Suprapubic skin (tissue), 4 donors: Measurements from ENCODE around the gene SCTR. TPM values are rescaled to one million over a fixed set of nuclear protein-coding genes. Genes with fewer than 3 reads are reported as not detected.

Source experiments
- DNase-seq, 2 donors: peaks; one replicate each; pipeline ENCODE4 v3.0.0-alpha.2; 2019; ENCODE audit warnings: low spot score in 2 of 2
- H3K27ac ChIP-seq: fragments of 200-600 bp; sonication (generic); one replicate; pipeline ENCODE4 v1.5.1; 2019
- H3K27me3 ChIP-seq: fragments of 200-600 bp; sonication (generic); one replicate; pipeline ENCODE4 v1.5.1; 2019
- H3K36me3 ChIP-seq: fragments of 200-600 bp; sonication (generic); one replicate; pipeline ENCODE4 v1.5.1; 2019
- H3K4me1 ChIP-seq: fragments of 200-600 bp; sonication (generic); one replicate; pipeline ENCODE4 v1.5.1; 2019
- H3K4me3 ChIP-seq: fragments of 200-600 bp; sonication (generic); one replicate; pipeline ENCODE4 v1.5.1; 2019; ENCODE audit warnings: mild to moderate bottlenecking
- H3K9me3 ChIP-seq: fragments of 200-600 bp; sonication (generic); one replicate; pipeline ENCODE4 v1.5.1; 2019
- CTCF ChIP-seq, 2 donors: fragments of 200-600 bp in 1 of 2; fragments of 450-650 bp in 1 of 2; sonication (generic) in 1 of 2; IDR thresholded peaks; one replicate each; pipeline ENCODE4 v1.5.1; 2016 to 2019; ENCODE audit warnings: antibody characterized with exemption in 2 of 2, mild to moderate bottlenecking in 1 of 2, moderate library complexity in 1 of 2
- EP300 ChIP-seq: sonication (generic); formaldehyde crosslinking; IDR thresholded peaks from one replicate; pipeline ENCODE4 v1.6.1; 2017; ENCODE audit warnings: antibody characterized with exemption
- POLR2A ChIP-seq, 2 donors: fragments of 450-650 bp; IDR thresholded peaks; one replicate each; pipeline ENCODE4 v1.6.1; 2017; ENCODE audit warnings: antibody characterized with exemption in 2 of 2, mild to moderate bottlenecking in 2 of 2, moderate library complexity in 2 of 2
- POLR2AphosphoS5 ChIP-seq, 3 donors: sonication (generic); formaldehyde crosslinking; IDR thresholded peaks; one replicate each; pipeline ENCODE4 v1.6.1; 2017; ENCODE audit warnings: antibody characterized with exemption in 3 of 3
- WGBS: methylation state at CpG from one replicate; pipeline ENCODE4 v1.1.5; 2018; 5-methylcytosine and 5-hydroxymethylcytosine counted together
- total RNA-seq, 4 donors: library from RNA; depleted of rRNA; stranded (reverse); fragments of >200 nt; gene quantifications; one replicate each; pipeline ENCODE4 v1.1.0, GENCODE V29; 2016

Gene SCTR
- total RNA-seq, 4 donors from 2014 or later: not detected

GRCh38 chr2:119545754-119546446 is 21.6 kb upstream of the SCTR start:
- DNase-seq: no peak
- Histone ChIP-seq H3K36me3 (no peaks in the 10 kb centered on the region), H3K4me1 (peaks cover 10% of the 10 kb centered on the region), H3K9me3 (no peaks in the 10 kb centered on the region), H3K27me3 (peaks cover 9% of the 10 kb centered on the region), H3K4me3 (no peak overlapping the region), H3K27ac (no peak overlapping the region)
- whole genome bisulfite sequencing: 69% methylated on average over 6 of the region's 6 CpGs
- no peak for TF ChIP-seq POLR2AphosphoS5 (IDR thresholded peaks at IDR 0.05)
- TF ChIP-seq EP300: no peak
- TF ChIP-seq CTCF (IDR thresholded peaks at IDR 0.05): no peak
- TF ChIP-seq POLR2A (IDR thresholded peaks at IDR 0.05): no peak

GRCh38 chr2:119544939-119545475 is 20.7 kb upstream of the SCTR start:
- peaks cover 14% of the 10 kb centered on the region for H3K27me3 ChIP-seq
- H3K4me3 ChIP-seq: peak overlapping the region; percentile 54
- WGBS: 57% methylated on average over 11 of the region's 11 CpGs
- H3K36me3 ChIP-seq: no peaks in the 10 kb centered on the region
- no peak overlapping the region for H3K27ac ChIP-seq
- TF ChIP-seq CTCF (IDR thresholded peaks at IDR 0.05) (no peak), EP300 (no peak), POLR2AphosphoS5 (IDR thresholded peaks at IDR 0.05) (no peak), POLR2A (IDR thresholded peaks at IDR 0.05) (no peak)
- H3K9me3 ChIP-seq: no peaks in the 10 kb centered on the region
- no peak for DNase-seq
- H3K4me1 ChIP-seq: peaks cover 10% of the 10 kb centered on the region

- Histone ChIP-seq H3K4me1 (peaks cover 10% of the 10 kb centered on the region), H3K27ac (no peak within 1 kb of the TSS), H3K27me3 (peaks cover 14% of the 10 kb centered on the region), H3K36me3 (no peaks in the 10 kb centered on the region), H3K4me3 (peak within 1 kb of the TSS; percentile 54), H3K9me3 (no peaks in the 10 kb centered on the region)
- no peak for DNase-seq
- TF ChIP-seq CTCF (IDR thresholded peaks at IDR 0.05): no peak
- no peak for TF ChIP-seq EP300
- TF ChIP-seq POLR2AphosphoS5 (IDR thresholded peaks at IDR 0.05): no peak
- no peak for TF ChIP-seq POLR2A (IDR thresholded peaks at IDR 0.05)
- WGBS: 8% methylated on average over 45 of the region's 89 CpGs
Measured at GRCh38 chr2:119544075-119544938, 20.0 kb upstream of the SCTR start, which contains the start of gene CFAP221. Gene CFAP221, plus strand, starts transcription at chr2:119544449. Its CDS starts 1,683 bp downstream, at chr2:119546132.

GRCh38 chr2:119541476-119541875 is 17.2 kb upstream of the SCTR start:
- peaks cover 10% of the 10 kb centered on the region for H3K4me1 ChIP-seq
- no peak for TF ChIP-seq CTCF (IDR thresholded peaks at IDR 0.05)
- no peak for TF ChIP-seq EP300
- no peak for TF ChIP-seq POLR2A (IDR thresholded peaks at IDR 0.05)
- TF ChIP-seq POLR2AphosphoS5 (IDR thresholded peaks at IDR 0.05): no peak
- DNase-seq: no peak
- H3K27me3 ChIP-seq: peaks cover 14% of the 10 kb centered on the region
- no peaks in the 10 kb centered on the region for H3K9me3 ChIP-seq
- H3K27ac ChIP-seq: no peak overlapping the region
- H3K4me3 ChIP-seq: no peak overlapping the region
- no peaks in the 10 kb centered on the region for H3K36me3 ChIP-seq
- WGBS: 83% methylated on average over 2 of the region's 2 CpGs

GRCh38 chr2:119537792-119538191 is 13.5 kb upstream of the SCTR start:
- H3K4me1 ChIP-seq: no peaks in the 10 kb centered on the region
- no peaks in the 10 kb centered on the region for H3K36me3 ChIP-seq
- peaks cover 5% of the 10 kb centered on the region for H3K27me3 ChIP-seq
- H3K9me3 ChIP-seq: peaks cover 12% of the 10 kb centered on the region
- TF ChIP-seq CTCF (IDR thresholded peaks at IDR 0.05) (no peak), POLR2AphosphoS5 (IDR thresholded peaks at IDR 0.05) (no peak), POLR2A (IDR thresholded peaks at IDR 0.05) (no peak), EP300 (no peak)
- H3K27ac ChIP-seq: no peak overlapping the region
- no peak for DNase-seq
- no peak overlapping the region for H3K4me3 ChIP-seq
